ENCODE measurements around the gene CALM3. TPM values are rescaled to one million over a fixed set of nuclear protein-coding genes. Genes with fewer than 3 reads are reported as not detected.

The CALM3 gene
- total and polyA plus RNA-seq, 2 of the 13 experiments (the other 11 are each of a cell fraction or from before 2014, with no cell fraction given): 239 to 258 TPM

GRCh38 chr19:46600384-46601317 lies 479 bp upstream of the CALM3 start (continued):
- TF ChIP-seq LRRFIP1 (CRISPR knock-in tag; conservative IDR thresholded peaks at IDR 0.05) (no peak; the same call in 1 of the 2 replicates), MIXL1 (CRISPR knock-in tag; IDR thresholded peaks at IDR 0.05) (peak; percentile 46; the same call in 1 of the 2 replicates), ZNF737 (CRISPR knock-in tag; IDR thresholded peaks at IDR 0.05; ENCODE audit: borderline replicate concordance) (no peak), MTA1 (CRISPR knock-in tag; IDR thresholded peaks at IDR 0.05; ENCODE audit: borderline replicate concordance) (no peak), ZHX2 (IDR thresholded peaks at IDR 0.05; ENCODE audit: low read depth) (peak; percentile 76; the same call in 1 of the 2 replicates), ZHX2 (CRISPR knock-in tag; IDR thresholded peaks at IDR 0.05; ENCODE audit: borderline replicate concordance) (no peak), FOXK2 (IDR thresholded peaks at IDR 0.05) (peak; percentile 99), THYN1 (CRISPR knock-in tag; IDR thresholded peaks at IDR 0.05; ENCODE audit: borderline replicate concordance, low read depth) (no peak), ZNF879 (CRISPR knock-in tag; IDR thresholded peaks at IDR 0.05) (no peak; the same call in 1 of the 2 replicates)
- TF ChIP-seq, protein P1, sequence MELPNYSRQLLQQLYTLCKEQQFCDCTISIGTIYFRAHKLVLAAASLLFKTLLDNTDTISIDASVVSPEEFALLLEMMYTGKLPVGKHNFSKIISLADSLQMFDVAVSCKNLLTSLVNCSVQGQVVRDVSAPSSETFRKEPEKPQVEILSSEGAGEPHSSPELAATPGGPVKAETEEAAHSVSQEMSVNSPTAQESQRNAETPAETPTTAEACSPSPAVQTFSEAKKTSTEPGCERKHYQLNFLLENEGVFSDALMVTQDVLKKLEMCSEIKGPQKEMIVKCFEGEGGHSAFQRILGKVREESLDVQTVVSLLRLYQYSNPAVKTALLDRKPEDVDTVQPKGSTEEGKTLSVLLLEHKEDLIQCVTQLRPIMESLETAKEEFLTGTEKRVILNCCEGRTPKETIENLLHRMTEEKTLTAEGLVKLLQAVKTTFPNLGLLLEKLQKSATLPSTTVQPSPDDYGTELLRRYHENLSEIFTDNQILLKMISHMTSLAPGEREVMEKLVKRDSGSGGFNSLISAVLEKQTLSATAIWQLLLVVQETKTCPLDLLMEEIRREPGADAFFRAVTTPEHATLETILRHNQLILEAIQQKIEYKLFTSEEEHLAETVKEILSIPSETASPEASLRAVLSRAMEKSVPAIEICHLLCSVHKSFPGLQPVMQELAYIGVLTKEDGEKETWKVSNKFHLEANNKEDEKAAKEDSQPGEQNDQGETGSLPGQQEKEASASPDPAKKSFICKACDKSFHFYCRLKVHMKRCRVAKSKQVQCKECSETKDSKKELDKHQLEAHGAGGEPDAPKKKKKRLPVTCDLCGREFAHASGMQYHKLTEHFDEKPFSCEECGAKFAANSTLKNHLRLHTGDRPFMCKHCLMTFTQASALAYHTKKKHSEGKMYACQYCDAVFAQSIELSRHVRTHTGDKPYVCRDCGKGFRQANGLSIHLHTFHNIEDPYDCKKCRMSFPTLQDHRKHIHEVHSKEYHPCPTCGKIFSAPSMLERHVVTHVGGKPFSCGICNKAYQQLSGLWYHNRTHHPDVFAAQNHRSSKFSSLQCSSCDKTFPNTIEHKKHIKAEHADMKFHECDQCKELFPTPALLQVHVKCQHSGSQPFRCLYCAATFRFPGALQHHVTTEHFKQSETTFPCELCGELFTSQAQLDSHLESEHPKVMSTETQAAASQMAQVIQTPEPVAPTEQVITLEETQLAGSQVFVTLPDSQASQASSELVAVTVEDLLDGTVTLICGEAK (IDR thresholded peaks at IDR 0.05): no peak
- TF ChIP-seq, protein P1 (CRISPR knock-in tag; IDR thresholded peaks at IDR 0.05): peak; percentile 35

All from HepG2 (cell line).